Sigmoid colon (tissue), 4 donors: ENCODE results near the gene ZNF506.

Source experiments
- EP300 ChIP-seq, 4 donors: sonication (generic); formaldehyde crosslinking; IDR thresholded peaks; one replicate each; pipeline ENCODE4 v1.6.1; 2017; ENCODE audit warnings: antibody characterized with exemption in 4 of 4
- POLR2A ChIP-seq, 2 donors: fragments of 450-650 bp; IDR thresholded peaks; one replicate each; pipeline ENCODE4 v1.6.1; 2016; ENCODE audit warnings: antibody characterized with exemption in 2 of 2, mild to moderate bottlenecking in 2 of 2, moderate library complexity in 2 of 2
- POLR2AphosphoS5 ChIP-seq, 4 donors: sonication (generic); formaldehyde crosslinking; IDR thresholded peaks; one replicate each; pipeline ENCODE4 v1.6.1; 2017; ENCODE audit warnings: antibody characterized with exemption in 4 of 4
- TF ChIP-seq, protein P1 (sequence below), 4 experiments: fragments of 450-650 bp in 3 of 4; fragments of 200-600 bp in 1 of 4; IDR thresholded peaks; one replicate each; pipeline ENCODE4 v1.5.1; 2016 to 2019; ENCODE audit warnings: antibody characterized with exemption in 4 of 4, mild to moderate bottlenecking in 3 of 4, moderate library complexity in 2 of 4

GRCh38 chr19:19849056-19849455, 27.5 kb upstream of the ZNF506 start:
- TF ChIP-seq, protein P1, sequence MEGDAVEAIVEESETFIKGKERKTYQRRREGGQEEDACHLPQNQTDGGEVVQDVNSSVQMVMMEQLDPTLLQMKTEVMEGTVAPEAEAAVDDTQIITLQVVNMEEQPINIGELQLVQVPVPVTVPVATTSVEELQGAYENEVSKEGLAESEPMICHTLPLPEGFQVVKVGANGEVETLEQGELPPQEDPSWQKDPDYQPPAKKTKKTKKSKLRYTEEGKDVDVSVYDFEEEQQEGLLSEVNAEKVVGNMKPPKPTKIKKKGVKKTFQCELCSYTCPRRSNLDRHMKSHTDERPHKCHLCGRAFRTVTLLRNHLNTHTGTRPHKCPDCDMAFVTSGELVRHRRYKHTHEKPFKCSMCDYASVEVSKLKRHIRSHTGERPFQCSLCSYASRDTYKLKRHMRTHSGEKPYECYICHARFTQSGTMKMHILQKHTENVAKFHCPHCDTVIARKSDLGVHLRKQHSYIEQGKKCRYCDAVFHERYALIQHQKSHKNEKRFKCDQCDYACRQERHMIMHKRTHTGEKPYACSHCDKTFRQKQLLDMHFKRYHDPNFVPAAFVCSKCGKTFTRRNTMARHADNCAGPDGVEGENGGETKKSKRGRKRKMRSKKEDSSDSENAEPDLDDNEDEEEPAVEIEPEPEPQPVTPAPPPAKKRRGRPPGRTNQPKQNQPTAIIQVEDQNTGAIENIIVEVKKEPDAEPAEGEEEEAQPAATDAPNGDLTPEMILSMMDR (IDR thresholded peaks at IDR 0.05): no peak
- no peak for TF ChIP-seq POLR2A (IDR thresholded peaks at IDR 0.05)
- TF ChIP-seq POLR2AphosphoS5 (IDR thresholded peaks at IDR 0.05): no peak
- no peak for TF ChIP-seq EP300 (IDR thresholded peaks at IDR 0.05)
